H1 (cell line): ENCODE data around the gene SLX9. TPM values are rescaled to one million over a fixed set of nuclear protein-coding genes. Genes with fewer than 3 reads are reported as not detected.

Experiments
- ASH2L ChIP-seq: fragments of 200-600, 300-600 bp; sonication (generic); IDR thresholded peaks from one replicate; pipeline ENCODE4 v1.7.1; 2017; ENCODE audit warnings: low read length
- CEBPB ChIP-seq: IDR thresholded peaks from 2 replicates; pipeline ENCODE4 v1.6.1; 2012; ENCODE audit warnings: low read depth, low read length
- CHD2 ChIP-seq: IDR thresholded peaks from 2 replicates; pipeline ENCODE4 v1.6.1; 2012; ENCODE audit warnings: low read length, improper control_type of control experiment
- JUN ChIP-seq: IDR thresholded peaks from 2 replicates; pipeline ENCODE4 v1.6.1; 2011; ENCODE audit warnings: low read depth, mild to moderate bottlenecking, improper control_type of control experiment, low read length
- JUND ChIP-seq: IDR thresholded peaks from 2 replicates; pipeline ENCODE4 v1.6.1; 2011; ENCODE audit warnings: mild to moderate bottlenecking, improper control_type of control experiment, low read length
- NANOG ChIP-seq: IDR thresholded peaks from 2 replicates; pipeline ENCODE4 v1.6.1; 2011; ENCODE audit warnings: low read length, low read depth, mild to moderate bottlenecking, inconsistent platforms; ENCODE audit not compliant: insufficient read depth, poor library complexity, severe bottlenecking
- POLR2A ChIP-seq, 2 experiments: IDR thresholded peaks; 1 replicate in 1 of 2; 2 replicates in 1 of 2; pipeline ENCODE4 v1.6.1; 2011; ENCODE audit warnings: low read depth in 2 of 2, low read length in 2 of 2, mild to moderate bottlenecking in 2 of 2; ENCODE audit errors: control extremely low read depth in 1 of 2
- RAD21 ChIP-seq, 2 experiments: IDR thresholded peaks in 1 of 2; conservative IDR thresholded peaks in 1 of 2; 2 replicates each; pipeline ENCODE4 v1.6.1; 2011; ENCODE audit warnings: low read depth in 2 of 2, low read length in 2 of 2, improper control_type of control experiment in 1 of 2, inconsistent platforms in 1 of 2, mild to moderate bottlenecking in 1 of 2, moderate library complexity in 1 of 2
- SIX5 ChIP-seq: IDR thresholded peaks from 2 replicates; pipeline ENCODE4 v1.6.1; 2011; ENCODE audit warnings: mild to moderate bottlenecking, low read depth, low read length
- TEAD4 ChIP-seq: IDR thresholded peaks from 2 replicates; pipeline ENCODE4 v1.6.1; 2012; ENCODE audit warnings: low read depth, low read length, inconsistent platforms, mixed read lengths
- polyA plus RNA-seq, 7 experiments: library from polyadenylated mRNA; depleted of rRNA in 3 of 7; stranded (reverse) in 5 of 7; unstranded in 2 of 7; fragments of >200 nt in 5 of 7; fragments of 200-250 nt in 2 of 7; gene quantifications; 1 replicate in 5 of 7; 2 replicates in 1 of 7; 4 replicates in 1 of 7; pipeline versions ENCODE4 v1.2.1 to v1.2.3, GENCODE V29; 2011 to 2013; ENCODE audit warnings: missing spikeins in 2 of 7, mixed read lengths in 2 of 7
- total RNA-seq: library from RNA; stranded (reverse); fragmentation: NEBNext Ultra II Directional; extraction: Animal tissue kit (Norgen Biotek cat#: 25700); gene quantifications from 2 replicates; pipeline ENCODE4 v1.2.1, GENCODE V29; 2021
- TF ChIP-seq, protein P1 (sequence below): fragments of 300-600 bp; sonication (generic); IDR thresholded peaks from 2 replicates; pipeline ENCODE4 v1.7.1; 2012; ENCODE audit warnings: low read length, moderate library complexity, mild to moderate bottlenecking, inconsistent platforms; ENCODE audit not compliant: insufficient replicate concordance
- TF ChIP-seq, protein P2 (sequence below): IDR thresholded peaks from 2 replicates; pipeline ENCODE4 v1.6.1; 2011; ENCODE audit warnings: low read length, improper control_type of control experiment

Gene SLX9
- total and polyA plus RNA-seq, 2 of the 8 experiments (the other 6 are each of a cell fraction or from before 2014, with no cell fraction given), result 17.7 to 57.3 TPM

DNA sequence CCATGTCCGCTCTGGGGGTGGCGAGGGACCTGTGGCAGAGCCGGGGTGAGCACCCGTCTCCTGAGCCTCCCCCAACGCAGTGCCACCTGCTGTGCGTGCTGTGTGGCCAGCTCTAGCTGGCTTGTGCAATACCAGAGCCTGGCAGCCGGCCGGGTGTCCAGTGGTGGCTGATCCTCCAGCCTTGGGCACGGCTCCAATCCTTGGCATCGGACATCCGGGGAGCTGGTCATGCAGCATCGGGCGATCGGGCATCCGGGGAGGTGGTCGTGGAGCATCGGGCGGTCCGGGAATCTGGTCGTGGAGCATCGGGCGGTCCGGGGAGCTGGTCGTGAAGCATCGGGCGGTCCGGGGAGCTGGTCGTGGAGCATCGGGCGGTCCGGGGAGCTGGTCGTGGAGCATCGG, 8.1 kb downstream of the SLX9 start (continued):
- TF ChIP-seq, protein P1, sequence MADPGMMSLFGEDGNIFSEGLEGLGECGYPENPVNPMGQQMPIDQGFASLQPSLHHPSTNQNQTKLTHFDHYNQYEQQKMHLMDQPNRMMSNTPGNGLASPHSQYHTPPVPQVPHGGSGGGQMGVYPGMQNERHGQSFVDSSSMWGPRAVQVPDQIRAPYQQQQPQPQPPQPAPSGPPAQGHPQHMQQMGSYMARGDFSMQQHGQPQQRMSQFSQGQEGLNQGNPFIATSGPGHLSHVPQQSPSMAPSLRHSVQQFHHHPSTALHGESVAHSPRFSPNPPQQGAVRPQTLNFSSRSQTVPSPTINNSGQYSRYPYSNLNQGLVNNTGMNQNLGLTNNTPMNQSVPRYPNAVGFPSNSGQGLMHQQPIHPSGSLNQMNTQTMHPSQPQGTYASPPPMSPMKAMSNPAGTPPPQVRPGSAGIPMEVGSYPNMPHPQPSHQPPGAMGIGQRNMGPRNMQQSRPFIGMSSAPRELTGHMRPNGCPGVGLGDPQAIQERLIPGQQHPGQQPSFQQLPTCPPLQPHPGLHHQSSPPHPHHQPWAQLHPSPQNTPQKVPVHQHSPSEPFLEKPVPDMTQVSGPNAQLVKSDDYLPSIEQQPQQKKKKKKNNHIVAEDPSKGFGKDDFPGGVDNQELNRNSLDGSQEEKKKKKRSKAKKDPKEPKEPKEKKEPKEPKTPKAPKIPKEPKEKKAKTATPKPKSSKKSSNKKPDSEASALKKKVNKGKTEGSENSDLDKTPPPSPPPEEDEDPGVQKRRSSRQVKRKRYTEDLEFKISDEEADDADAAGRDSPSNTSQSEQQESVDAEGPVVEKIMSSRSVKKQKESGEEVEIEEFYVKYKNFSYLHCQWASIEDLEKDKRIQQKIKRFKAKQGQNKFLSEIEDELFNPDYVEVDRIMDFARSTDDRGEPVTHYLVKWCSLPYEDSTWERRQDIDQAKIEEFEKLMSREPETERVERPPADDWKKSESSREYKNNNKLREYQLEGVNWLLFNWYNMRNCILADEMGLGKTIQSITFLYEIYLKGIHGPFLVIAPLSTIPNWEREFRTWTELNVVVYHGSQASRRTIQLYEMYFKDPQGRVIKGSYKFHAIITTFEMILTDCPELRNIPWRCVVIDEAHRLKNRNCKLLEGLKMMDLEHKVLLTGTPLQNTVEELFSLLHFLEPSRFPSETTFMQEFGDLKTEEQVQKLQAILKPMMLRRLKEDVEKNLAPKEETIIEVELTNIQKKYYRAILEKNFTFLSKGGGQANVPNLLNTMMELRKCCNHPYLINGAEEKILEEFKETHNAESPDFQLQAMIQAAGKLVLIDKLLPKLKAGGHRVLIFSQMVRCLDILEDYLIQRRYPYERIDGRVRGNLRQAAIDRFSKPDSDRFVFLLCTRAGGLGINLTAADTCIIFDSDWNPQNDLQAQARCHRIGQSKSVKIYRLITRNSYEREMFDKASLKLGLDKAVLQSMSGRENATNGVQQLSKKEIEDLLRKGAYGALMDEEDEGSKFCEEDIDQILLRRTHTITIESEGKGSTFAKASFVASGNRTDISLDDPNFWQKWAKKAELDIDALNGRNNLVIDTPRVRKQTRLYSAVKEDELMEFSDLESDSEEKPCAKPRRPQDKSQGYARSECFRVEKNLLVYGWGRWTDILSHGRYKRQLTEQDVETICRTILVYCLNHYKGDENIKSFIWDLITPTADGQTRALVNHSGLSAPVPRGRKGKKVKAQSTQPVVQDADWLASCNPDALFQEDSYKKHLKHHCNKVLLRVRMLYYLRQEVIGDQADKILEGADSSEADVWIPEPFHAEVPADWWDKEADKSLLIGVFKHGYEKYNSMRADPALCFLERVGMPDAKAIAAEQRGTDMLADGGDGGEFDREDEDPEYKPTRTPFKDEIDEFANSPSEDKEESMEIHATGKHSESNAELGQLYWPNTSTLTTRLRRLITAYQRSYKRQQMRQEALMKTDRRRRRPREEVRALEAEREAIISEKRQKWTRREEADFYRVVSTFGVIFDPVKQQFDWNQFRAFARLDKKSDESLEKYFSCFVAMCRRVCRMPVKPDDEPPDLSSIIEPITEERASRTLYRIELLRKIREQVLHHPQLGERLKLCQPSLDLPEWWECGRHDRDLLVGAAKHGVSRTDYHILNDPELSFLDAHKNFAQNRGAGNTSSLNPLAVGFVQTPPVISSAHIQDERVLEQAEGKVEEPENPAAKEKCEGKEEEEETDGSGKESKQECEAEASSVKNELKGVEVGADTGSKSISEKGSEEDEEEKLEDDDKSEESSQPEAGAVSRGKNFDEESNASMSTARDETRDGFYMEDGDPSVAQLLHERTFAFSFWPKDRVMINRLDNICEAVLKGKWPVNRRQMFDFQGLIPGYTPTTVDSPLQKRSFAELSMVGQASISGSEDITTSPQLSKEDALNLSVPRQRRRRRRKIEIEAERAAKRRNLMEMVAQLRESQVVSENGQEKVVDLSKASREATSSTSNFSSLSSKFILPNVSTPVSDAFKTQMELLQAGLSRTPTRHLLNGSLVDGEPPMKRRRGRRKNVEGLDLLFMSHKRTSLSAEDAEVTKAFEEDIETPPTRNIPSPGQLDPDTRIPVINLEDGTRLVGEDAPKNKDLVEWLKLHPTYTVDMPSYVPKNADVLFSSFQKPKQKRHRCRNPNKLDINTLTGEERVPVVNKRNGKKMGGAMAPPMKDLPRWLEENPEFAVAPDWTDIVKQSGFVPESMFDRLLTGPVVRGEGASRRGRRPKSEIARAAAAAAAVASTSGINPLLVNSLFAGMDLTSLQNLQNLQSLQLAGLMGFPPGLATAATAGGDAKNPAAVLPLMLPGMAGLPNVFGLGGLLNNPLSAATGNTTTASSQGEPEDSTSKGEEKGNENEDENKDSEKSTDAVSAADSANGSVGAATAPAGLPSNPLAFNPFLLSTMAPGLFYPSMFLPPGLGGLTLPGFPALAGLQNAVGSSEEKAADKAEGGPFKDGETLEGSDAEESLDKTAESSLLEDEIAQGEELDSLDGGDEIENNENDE, result no peak
- TF ChIP-seq JUN (no peak), TEAD4 (no peak), ASH2L (no peak), POLR2A (IDR thresholded peaks at IDR 0.05; ENCODE audit: control extremely low read depth in 1 of 2, low read depth in 2 of 2, low read length in 2 of 2) (no peak), CHD2 (no peak), RAD21 (IDR thresholded peaks at IDR 0.05 in 1 of 2, conservative IDR thresholded peaks at IDR 0.05 in 1 of 2; ENCODE audit: low read depth in 2 of 2, low read length in 2 of 2) (no peak), SIX5 (no peak), CEBPB (no peak), JUND (no peak), NANOG (no peak)
- TF ChIP-seq, protein P2, sequence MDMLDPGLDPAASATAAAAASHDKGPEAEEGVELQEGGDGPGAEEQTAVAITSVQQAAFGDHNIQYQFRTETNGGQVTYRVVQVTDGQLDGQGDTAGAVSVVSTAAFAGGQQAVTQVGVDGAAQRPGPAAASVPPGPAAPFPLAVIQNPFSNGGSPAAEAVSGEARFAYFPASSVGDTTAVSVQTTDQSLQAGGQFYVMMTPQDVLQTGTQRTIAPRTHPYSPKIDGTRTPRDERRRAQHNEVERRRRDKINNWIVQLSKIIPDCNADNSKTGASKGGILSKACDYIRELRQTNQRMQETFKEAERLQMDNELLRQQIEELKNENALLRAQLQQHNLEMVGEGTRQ, result no peak
